OCI-LY7 (cell line): ENCODE data around the gene TMEM147.

ENCODE experiments used
- CTCF ChIP-seq: fragments of 200-600 bp; sonication (generic); conservative IDR thresholded peaks from 2 replicates; pipeline ENCODE4 v1.5.1; 2014; ENCODE audit warnings: mild to moderate bottlenecking, antibody characterized with exemption, low read length, moderate library complexity, mixed read lengths
- EZH2phosphoT487 ChIP-seq: fragments of 200-600 bp; sonication (generic); IDR thresholded peaks from 2 replicates; pipeline ENCODE4 v1.6.1; 2018; ENCODE audit warnings: low read depth, borderline replicate concordance, mild to moderate bottlenecking, mixed run types, antibody characterized with exemption, low read length, moderate library complexity, mixed read lengths

- TF ChIP-seq CTCF (no peak), EZH2phosphoT487 (no peak)
Measured at GRCh38 chr19:35540356-35540927, 5.0 kb upstream of the TMEM147 start.
